Trophoblast cell (in vitro differentiated cells and primary cell): ENCODE results near the gene FGFR3.

Experiments
- DNase-seq, 2 donors: peaks; one replicate each; pipeline ENCODE4 v3.0.0-alpha.2; 2016
- H2AFZ ChIP-seq: 2 replicates; pipeline ENCODE4 v1.6.1; 2013; ENCODE audit warnings: low read length, moderate library complexity, mild to moderate bottlenecking; ENCODE audit not compliant: insufficient read depth, poor library complexity
- H2AK5ac ChIP-seq: 2 replicates; pipeline ENCODE4 v1.6.1; 2013; ENCODE audit warnings: mild to moderate bottlenecking, low read length
- H2BK120ac ChIP-seq: 2 replicates; pipeline ENCODE4 v1.6.1; 2013; ENCODE audit warnings: low read length, mild to moderate bottlenecking, moderate library complexity; ENCODE audit not compliant: insufficient read depth, poor library complexity
- H2BK12ac ChIP-seq: 2 replicates; pipeline ENCODE4 v1.6.1; 2013; ENCODE audit warnings: mild to moderate bottlenecking, low read length, moderate library complexity
- H2BK5ac ChIP-seq: 2 replicates; pipeline ENCODE4 v1.6.1; 2013; ENCODE audit warnings: low read length, low read depth, moderate library complexity, mild to moderate bottlenecking; ENCODE audit not compliant: poor library complexity
- H3K14ac ChIP-seq: 2 replicates; pipeline ENCODE4 v1.6.1; 2013; ENCODE audit warnings: mild to moderate bottlenecking, low read length
- H3K18ac ChIP-seq: 2 replicates; pipeline ENCODE4 v1.6.1; 2013; ENCODE audit warnings: mild to moderate bottlenecking, low read length
- H3K23ac ChIP-seq: 2 replicates; pipeline ENCODE4 v1.6.1; 2013; ENCODE audit warnings: low read length
- H3K27ac ChIP-seq: 2 replicates; pipeline ENCODE4 v1.5.1; 2013; ENCODE audit warnings: low read depth, mild to moderate bottlenecking, inconsistent platforms, low read length, moderate library complexity
- H3K27me3 ChIP-seq: 2 replicates; pipeline ENCODE4 v1.6.1; 2013; ENCODE audit warnings: inconsistent platforms, mild to moderate bottlenecking, low read length, moderate library complexity; ENCODE audit not compliant: insufficient read depth
- H3K36me3 ChIP-seq, 2 experiments: 1 replicate in 1 of 2; 2 replicates in 1 of 2; pipeline ENCODE4 v1.6.1; 2013; ENCODE audit warnings: low read length in 2 of 2, mild to moderate bottlenecking in 2 of 2, moderate library complexity in 1 of 2; ENCODE audit not compliant: insufficient read depth in 2 of 2, control insufficient read depth in 1 of 2
- H3K4ac ChIP-seq: 2 replicates; pipeline ENCODE4 v1.6.1; 2013; ENCODE audit warnings: low read depth, mild to moderate bottlenecking, low read length, moderate library complexity
- H3K4me1 ChIP-seq, 2 experiments: 1 replicate in 1 of 2; 2 replicates in 1 of 2; pipeline ENCODE4 v1.6.1; 2013; ENCODE audit warnings: low read length in 2 of 2, mild to moderate bottlenecking in 2 of 2, moderate library complexity in 1 of 2; ENCODE audit not compliant: insufficient read depth in 2 of 2, control insufficient read depth in 1 of 2
- H3K4me2 ChIP-seq: 2 replicates; pipeline ENCODE4 v1.6.1; 2013; ENCODE audit warnings: inconsistent platforms, mild to moderate bottlenecking, low read length, moderate library complexity
- H3K4me3 ChIP-seq: 2 replicates; pipeline ENCODE4 v1.5.1; 2013; ENCODE audit warnings: mild to moderate bottlenecking, low read depth, low read length, inconsistent platforms
- H3K79me1 ChIP-seq: one replicate; pipeline ENCODE4 v1.6.1; 2013; ENCODE audit warnings: low read length
- H3K79me2 ChIP-seq: 2 replicates; pipeline ENCODE4 v1.6.1; 2013; ENCODE audit warnings: low read length, mild to moderate bottlenecking; ENCODE audit not compliant: control insufficient read depth, insufficient read depth, poor library complexity
- H3K9ac ChIP-seq: 2 replicates; pipeline ENCODE4 v1.6.1; 2013; ENCODE audit warnings: mild to moderate bottlenecking, low read length
- H3K9me3 ChIP-seq: 2 replicates; pipeline ENCODE4 v1.6.1; 2013; ENCODE audit warnings: low read depth, mild to moderate bottlenecking, control low read depth, inconsistent platforms, low read length; ENCODE audit not compliant: insufficient read depth
- H4K12ac ChIP-seq: 2 replicates; pipeline ENCODE4 v1.6.1; 2013; ENCODE audit warnings: low read depth, mild to moderate bottlenecking, low read length, moderate library complexity
- H4K8ac ChIP-seq: 2 replicates; pipeline ENCODE4 v1.6.1; 2013; ENCODE audit warnings: low read depth, mild to moderate bottlenecking, low read length, moderate library complexity
- H4K91ac ChIP-seq: one replicate; pipeline ENCODE4 v1.6.1; 2013; ENCODE audit warnings: low read depth, mild to moderate bottlenecking, low read length, moderate library complexity
- WGBS: extraction: QIAGEN DNeasy Blood & Tissue Kit; methylation state at CpG from one replicate; pipeline ENCODE4 v1.1.7; 2013; ENCODE audit warnings: missing lambda C conversion rate; ENCODE audit not compliant: insufficient read length, insufficient coverage; ENCODE audit errors: extremely low coverage; 5-methylcytosine and 5-hydroxymethylcytosine counted together

The FGFR3 gene

DNA sequence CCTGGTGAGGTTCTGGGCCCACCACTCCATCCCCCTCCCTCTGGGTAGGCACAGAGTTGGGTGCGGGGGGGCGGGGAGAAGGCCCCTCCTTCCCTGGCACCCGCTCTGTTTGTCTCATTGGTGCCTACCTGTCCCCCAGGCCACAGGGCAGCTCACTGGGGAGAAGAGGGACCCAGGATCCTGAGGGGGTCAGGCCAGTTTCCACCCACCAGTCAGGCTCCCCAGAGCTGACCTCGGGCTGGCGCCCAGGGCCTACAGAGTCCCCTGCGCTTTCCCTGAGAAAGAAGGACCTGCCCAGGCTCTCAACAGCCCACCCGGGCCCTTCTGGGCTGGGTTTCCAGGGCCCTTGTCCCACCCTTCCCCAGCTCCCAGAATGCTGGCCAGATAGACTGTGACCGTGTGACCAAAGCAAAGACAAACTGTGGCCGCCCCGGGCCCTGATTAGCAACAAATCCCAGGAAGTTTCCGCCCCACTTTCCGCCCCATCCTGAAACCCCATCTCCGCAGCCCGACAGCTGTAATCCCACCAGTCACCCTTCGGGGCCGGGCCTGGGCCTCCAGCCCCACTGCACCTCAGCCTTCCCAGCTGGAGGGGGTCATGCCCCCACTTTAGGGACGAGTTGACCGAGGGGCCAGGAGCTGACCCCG, 33.8 kb upstream of the FGFR3 start:
- no peak overlapping the region for H4K12ac ChIP-seq
- no peak for DNase-seq
- H2BK12ac ChIP-seq: no peak overlapping the region
- H3K79me2 ChIP-seq: no peaks in the 10 kb centered on the region
- H3K9me3 ChIP-seq: no peaks in the 10 kb centered on the region
- H3K4me3 ChIP-seq: no peak overlapping the region
- no peak overlapping the region for H3K27ac ChIP-seq
- no peak overlapping the region for H3K4me2 ChIP-seq
- H3K27me3 ChIP-seq: no peaks in the 10 kb centered on the region
- H4K91ac ChIP-seq: no peak overlapping the region
- H3K4me1 ChIP-seq: no peaks in the 10 kb centered on the region
- no peak overlapping the region for H3K18ac ChIP-seq
- H4K8ac ChIP-seq: no peak overlapping the region
- no peak overlapping the region for H2AFZ ChIP-seq
- H3K4ac ChIP-seq: no peak overlapping the region
- H3K36me3 ChIP-seq: no peaks in the 10 kb centered on the region
- no peak overlapping the region for H2AK5ac ChIP-seq
- H2BK5ac ChIP-seq: no peak overlapping the region
- no peak overlapping the region for H3K14ac ChIP-seq
- no peaks in the 10 kb centered on the region for H3K79me1 ChIP-seq
- no peak overlapping the region for H2BK120ac ChIP-seq
- no CpG with 5 or more reads among the region's 19 CpGs for WGBS
- no peak overlapping the region for H3K23ac ChIP-seq
- H3K9ac ChIP-seq: no peak overlapping the region

DNA sequence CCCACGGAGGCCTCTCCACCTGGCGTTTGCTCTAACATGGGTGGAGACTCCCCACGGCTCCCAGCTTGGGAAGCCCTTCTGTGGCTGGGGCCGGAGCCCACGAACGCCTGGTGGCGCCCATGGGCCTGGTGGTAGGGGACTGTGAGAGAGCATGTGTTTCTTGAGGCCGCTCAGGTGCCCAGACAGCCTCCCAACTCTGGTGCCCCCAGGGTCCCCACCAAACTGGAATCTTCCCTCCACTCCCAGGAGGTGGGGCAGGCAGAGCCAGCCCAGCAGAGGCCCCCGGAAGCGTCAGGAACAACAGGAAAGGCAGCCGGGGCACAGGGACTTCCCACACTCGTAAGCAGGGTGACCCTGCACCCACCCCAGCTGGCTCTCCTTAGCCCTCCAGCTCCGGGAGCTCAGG, 33.3 kb upstream of the FGFR3 start:
- no peak overlapping the region for H3K4me2 ChIP-seq
- H3K4me3 ChIP-seq: no peak overlapping the region
- H3K9ac ChIP-seq: no peak overlapping the region
- H2AK5ac ChIP-seq: no peak overlapping the region
- no peak overlapping the region for H2BK120ac ChIP-seq
- no CpG with 5 or more reads among the region's 13 CpGs for WGBS
- H3K79me1 ChIP-seq: no peaks in the 10 kb centered on the region
- no peak overlapping the region for H3K4ac ChIP-seq
- H3K14ac ChIP-seq: no peak overlapping the region
- no peak overlapping the region for H3K27ac ChIP-seq
- no peak overlapping the region for H2AFZ ChIP-seq
- H4K91ac ChIP-seq: no peak overlapping the region
- H3K36me3 ChIP-seq: no peaks in the 10 kb centered on the region
- H3K18ac ChIP-seq: no peak overlapping the region
- no peak for DNase-seq
- H3K23ac ChIP-seq: no peak overlapping the region
- no peaks in the 10 kb centered on the region for H3K4me1 ChIP-seq
- H3K9me3 ChIP-seq: no peaks in the 10 kb centered on the region
- no peak overlapping the region for H4K12ac ChIP-seq
- no peak overlapping the region for H4K8ac ChIP-seq
- H2BK12ac ChIP-seq: no peak overlapping the region
- H3K27me3 ChIP-seq: no peaks in the 10 kb centered on the region
- H3K79me2 ChIP-seq: no peaks in the 10 kb centered on the region
- no peak overlapping the region for H2BK5ac ChIP-seq

DNA sequence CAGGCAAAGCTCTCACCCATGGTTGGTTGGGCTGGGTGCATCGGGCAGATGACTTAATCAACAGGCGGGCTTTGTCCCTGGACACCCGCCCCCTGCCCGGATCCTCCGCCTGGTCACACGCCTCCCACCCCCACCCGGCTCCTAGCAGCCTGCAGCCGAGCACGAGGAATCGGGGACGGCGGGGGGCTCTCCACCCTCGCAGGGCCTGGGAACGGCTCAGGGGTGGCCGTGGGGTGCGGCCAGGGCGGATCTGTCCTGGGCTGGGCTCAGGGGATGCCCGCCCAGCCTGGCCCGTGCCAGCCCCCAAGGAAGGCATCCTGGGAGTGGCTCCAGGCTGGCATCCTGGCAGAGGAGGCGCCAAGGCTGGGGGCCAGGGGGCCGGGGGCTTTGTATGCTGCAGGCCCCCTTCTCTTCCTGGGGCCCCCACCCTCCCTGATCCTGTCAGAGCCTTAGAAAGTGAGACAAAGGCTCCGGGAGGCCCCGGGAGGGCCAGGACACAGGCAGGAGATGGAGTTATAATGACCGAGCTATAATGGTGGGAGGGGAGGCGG, 32.5 kb upstream of the FGFR3 start:
- no peak overlapping the region for H3K14ac ChIP-seq
- H3K18ac ChIP-seq: no peak overlapping the region
- no peak overlapping the region for H3K4me3 ChIP-seq
- no peaks in the 10 kb centered on the region for H3K4me1 ChIP-seq
- H2AK5ac ChIP-seq: no peak overlapping the region
- no peak overlapping the region for H3K4ac ChIP-seq
- no peak overlapping the region for H3K4me2 ChIP-seq
- H3K79me2 ChIP-seq: no peaks in the 10 kb centered on the region
- no peak overlapping the region for H2BK120ac ChIP-seq
- no peak overlapping the region for H3K27ac ChIP-seq
- DNase-seq: no peak
- no peak overlapping the region for H4K8ac ChIP-seq
- no CpG with 5 or more reads among the region's 25 CpGs for whole genome bisulfite sequencing
- H3K79me1 ChIP-seq: no peaks in the 10 kb centered on the region
- H2BK5ac ChIP-seq: no peak overlapping the region
- H3K23ac ChIP-seq: no peak overlapping the region
- H4K12ac ChIP-seq: no peak overlapping the region
- H2AFZ ChIP-seq: no peak overlapping the region
- no peak overlapping the region for H4K91ac ChIP-seq
- H2BK12ac ChIP-seq: no peak overlapping the region
- H3K9ac ChIP-seq: no peak overlapping the region
- H3K9me3 ChIP-seq: no peaks in the 10 kb centered on the region
- no peaks in the 10 kb centered on the region for H3K36me3 ChIP-seq
- no peaks in the 10 kb centered on the region for H3K27me3 ChIP-seq

DNA sequence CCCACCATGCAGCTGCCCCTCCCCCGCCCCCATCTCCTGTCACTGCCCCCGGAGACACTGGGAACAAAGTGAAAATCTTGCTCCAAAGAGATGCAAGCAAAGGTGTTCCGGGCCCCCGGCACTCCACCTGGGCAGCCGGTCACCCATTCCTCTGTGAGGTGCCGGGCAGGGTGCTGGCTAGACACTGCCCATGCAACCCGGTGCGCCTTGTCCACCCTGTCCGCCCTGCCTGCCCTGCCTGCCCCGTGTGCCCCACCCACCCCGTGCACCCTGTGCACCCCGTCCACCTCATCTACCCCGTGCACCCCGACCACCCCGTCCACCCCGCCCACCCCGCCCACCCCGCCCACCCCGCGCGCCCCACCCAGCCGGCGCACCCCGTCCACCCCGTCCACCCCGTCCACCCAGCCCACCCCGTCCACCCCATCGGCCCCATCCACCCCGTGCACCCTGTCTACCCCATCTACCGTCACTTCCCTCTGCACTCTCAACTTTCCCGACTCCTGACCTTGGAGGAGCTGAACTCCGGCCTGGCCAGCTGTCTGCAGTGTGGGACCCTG, 31.9 kb upstream of the FGFR3 start:
- H2BK120ac ChIP-seq: no peak overlapping the region
- H4K8ac ChIP-seq: no peak overlapping the region
- H3K4ac ChIP-seq: no peak overlapping the region
- no peak overlapping the region for H3K4me2 ChIP-seq
- no peaks in the 10 kb centered on the region for H3K9me3 ChIP-seq
- no peaks in the 10 kb centered on the region for H3K79me1 ChIP-seq
- H3K4me3 ChIP-seq: no peak overlapping the region
- no peak for DNase-seq
- WGBS: no CpG with 5 or more reads among the region's 32 CpGs
- no peaks in the 10 kb centered on the region for H3K36me3 ChIP-seq
- H2BK5ac ChIP-seq: no peak overlapping the region
- no peak overlapping the region for H3K9ac ChIP-seq
- no peak overlapping the region for H3K18ac ChIP-seq
- no peak overlapping the region for H2AFZ ChIP-seq
- no peaks in the 10 kb centered on the region for H3K79me2 ChIP-seq
- no peak overlapping the region for H2BK12ac ChIP-seq
- no peak overlapping the region for H3K23ac ChIP-seq
- H3K27ac ChIP-seq: no peak overlapping the region
- H4K91ac ChIP-seq: no peak overlapping the region
- H3K27me3 ChIP-seq: no peaks in the 10 kb centered on the region
- H4K12ac ChIP-seq: no peak overlapping the region
- H3K4me1 ChIP-seq: peaks cover 3 to 4% of the 10 kb centered on the region in 2 experiments
- no peak overlapping the region for H3K14ac ChIP-seq
- no peak overlapping the region for H2AK5ac ChIP-seq
